ENCODE data around the gene TMEM132C.

- TF ChIP-seq CTCF (conservative IDR thresholded peaks at IDR 0.05; ENCODE audit: low read length) (no peak), EZH2phosphoT487 (IDR thresholded peaks at IDR 0.05; ENCODE audit: borderline replicate concordance, low read depth, low read length) (no peak)
Measured at GRCh38 chr12:128408669-128409068, 141.7 kb downstream of the TMEM132C start.

Measured in OCI-LY7 (cell line).